WTC11 (cell line): Measurements from ENCODE around the gene FAM227B. TPM values are rescaled to one million over a fixed set of nuclear protein-coding genes. Genes with fewer than 3 reads are reported as not detected.

Source experiments
- ATAC-seq: fragments of 200-7000 bp; cut with Tn5 transposase; 2 replicates; pipeline ENCODE4 v1.10.0; 2021; ENCODE audit warnings: mild to moderate bottlenecking, moderate library complexity
- CTCF ChIA-PET: fragments of 300-600 bp; sonication (Branson Sonifier 250); formaldehyde crosslinking; loops from one replicate; lab custom pipeline; 2021; ENCODE audit warnings: antibody characterized with exemption; lab: Charles Lee
- POLR2A ChIA-PET: fragments of 350-600 bp; sonication (Branson Sonifier 250); formaldehyde crosslinking; loops from one replicate; lab custom pipeline; 2021; ENCODE audit warnings: antibody characterized with exemption; lab: Charles Lee
- DNase-seq: peaks from one replicate; pipeline ENCODE4 v3.0.0; 2021; ENCODE audit warnings: low spot score
- H3K27ac Mint-ChIP-seq: 2 replicates; pipeline ENCODE4 v1.8.0; 2021; ENCODE audit warnings: mixed read lengths
- H3K27me3 Mint-ChIP-seq: 2 replicates; pipeline ENCODE4 v1.8.0; 2021; ENCODE audit warnings: low read depth, mild to moderate bottlenecking, moderate library complexity, mixed read lengths
- H3K36me3 Mint-ChIP-seq: 2 replicates; pipeline ENCODE4 v1.8.0; 2021; ENCODE audit warnings: mixed read lengths
- H3K4me1 Mint-ChIP-seq: 2 replicates; pipeline ENCODE4 v1.8.0; 2022; ENCODE audit warnings: mixed read lengths
- H3K4me3 Mint-ChIP-seq: 2 replicates; pipeline ENCODE4 v1.8.0; 2021; ENCODE audit warnings: mild to moderate bottlenecking, moderate library complexity, mixed read lengths
- H3K9me3 Mint-ChIP-seq: 2 replicates; pipeline ENCODE4 v1.8.0; 2021; ENCODE audit warnings: mixed read lengths
- ELF4 ChIP-seq: sonication (generic); formaldehyde crosslinking; IDR thresholded peaks from 2 replicates; pipeline ENCODE4 v1.8.1; 2022; ENCODE audit warnings: low read depth, mild to moderate bottlenecking, moderate library complexity, missing genetic modification reagents
- FOXP1 ChIP-seq: sonication (generic); formaldehyde crosslinking; IDR thresholded peaks from 2 replicates; pipeline ENCODE4 v1.8.0; 2022; ENCODE audit warnings: missing genetic modification reagents, mild to moderate bottlenecking, moderate library complexity, borderline replicate concordance
- GABPB1 ChIP-seq: sonication (generic); formaldehyde crosslinking; IDR thresholded peaks from 2 replicates; pipeline ENCODE4 v1.8.1; 2023; ENCODE audit warnings: mild to moderate bottlenecking, missing genetic modification reagents
- MYBL2 ChIP-seq: sonication (generic); formaldehyde crosslinking; IDR thresholded peaks from 2 replicates; pipeline ENCODE4 v1.8.1; 2023; ENCODE audit warnings: mild to moderate bottlenecking, moderate library complexity, missing genetic modification reagents
- NR1H2 ChIP-seq: sonication (generic); formaldehyde crosslinking; IDR thresholded peaks from 2 replicates; pipeline ENCODE4 v1.9.0; 2021; ENCODE audit warnings: mild to moderate bottlenecking, moderate library complexity, missing genetic modification reagents
- SMAD4 ChIP-seq: sonication (generic); formaldehyde crosslinking; IDR thresholded peaks from 2 replicates; pipeline ENCODE4 v1.8.0; 2022; ENCODE audit warnings: mild to moderate bottlenecking, missing genetic modification reagents
- ZBTB21 ChIP-seq: sonication (generic); formaldehyde crosslinking; IDR thresholded peaks from 2 replicates; pipeline ENCODE4 v1.8.1; 2023; ENCODE audit warnings: mild to moderate bottlenecking, missing genetic modification reagents, borderline replicate concordance
- ZNF232 ChIP-seq: sonication (generic); formaldehyde crosslinking; IDR thresholded peaks from 2 replicates; pipeline ENCODE4 v1.8.0; 2022; ENCODE audit warnings: mild to moderate bottlenecking, missing genetic modification reagents
- ZNF263 ChIP-seq: sonication (generic); formaldehyde crosslinking; IDR thresholded peaks from 2 replicates; pipeline ENCODE4 v1.8.1; 2022; ENCODE audit warnings: low read depth, mild to moderate bottlenecking, moderate library complexity, missing genetic modification reagents
- total RNA-seq: library from RNA; stranded (reverse); gene quantifications from 3 replicates; pipeline ENCODE4 v1.2.3, GENCODE V29; 2021
- TF ChIP-seq, protein P1 (sequence below): sonication (generic); formaldehyde crosslinking; IDR thresholded peaks from 2 replicates; pipeline ENCODE4 v1.8.1; 2023; ENCODE audit warnings: mild to moderate bottlenecking, missing genetic modification reagents
- TF ChIP-seq, protein P2 (sequence below): fragments of 250-450 bp; sonication (Bioruptor Pico); IDR thresholded peaks from 2 replicates; pipeline ENCODE4 v2.1.2; 2022; ENCODE audit warnings: mild to moderate bottlenecking, moderate library complexity
- TF ChIP-seq, protein P3 (sequence below): sonication (generic); formaldehyde crosslinking; IDR thresholded peaks from 2 replicates; pipeline ENCODE4 v1.8.1; 2022; ENCODE audit warnings: mild to moderate bottlenecking, moderate library complexity, missing genetic modification reagents
- TF ChIP-seq, protein P4 (sequence below): sonication (generic); formaldehyde crosslinking; IDR thresholded peaks from 2 replicates; pipeline ENCODE4 v1.8.0; 2022; ENCODE audit warnings: mild to moderate bottlenecking, missing genetic modification reagents
- TF ChIP-seq, protein P5 (sequence below): sonication (generic); formaldehyde crosslinking; IDR thresholded peaks from 2 replicates; pipeline ENCODE4 v1.8.1; 2023; ENCODE audit warnings: mild to moderate bottlenecking, missing genetic modification reagents, moderate library complexity
- TF ChIP-seq, protein P6 (sequence below): fragments of 250-450 bp; sonication (Bioruptor Pico); IDR thresholded peaks from 2 replicates; pipeline ENCODE4 v1.8.0; 2021; ENCODE audit warnings: mild to moderate bottlenecking
- TF ChIP-seq, protein P7 (sequence below): sonication (generic); formaldehyde crosslinking; IDR thresholded peaks from 2 replicates; pipeline ENCODE4 v1.8.0; 2023; ENCODE audit warnings: missing genetic modification reagents, mild to moderate bottlenecking, borderline replicate concordance
- TF ChIP-seq, protein P8 (sequence below): sonication (generic); formaldehyde crosslinking; IDR thresholded peaks from 2 replicates; pipeline ENCODE4 v1.8.0; 2023; ENCODE audit warnings: mild to moderate bottlenecking, missing genetic modification reagents
- TF ChIP-seq, protein P9 (sequence below): sonication (generic); formaldehyde crosslinking; IDR thresholded peaks from 2 replicates; pipeline ENCODE4 v1.8.0; 2023; ENCODE audit warnings: missing genetic modification reagents

The FAM227B gene
- total RNA-seq, 1 experiment from 2014 or later, result 6.8 TPM

DNA sequence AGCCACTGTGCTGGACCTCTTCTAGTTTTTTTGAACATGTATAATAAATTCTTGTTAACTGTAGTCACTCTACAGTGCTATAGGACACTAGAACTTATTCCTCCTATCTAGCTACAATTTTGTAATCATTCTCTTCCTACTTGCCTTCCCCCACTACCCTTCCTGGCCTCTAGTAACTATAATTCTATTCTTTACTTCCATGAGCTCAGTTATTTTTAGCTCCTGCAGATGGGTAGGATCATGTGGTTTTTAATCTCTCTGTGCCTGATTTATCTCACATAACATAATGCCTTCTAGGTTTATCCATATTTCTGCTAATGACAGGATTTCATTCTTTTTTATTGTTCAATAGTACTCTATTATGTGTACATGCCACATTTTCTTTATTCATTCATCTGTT lies 310.7 kb downstream of the FAM227B start (continued):
- TF ChIP-seq, protein P1, sequence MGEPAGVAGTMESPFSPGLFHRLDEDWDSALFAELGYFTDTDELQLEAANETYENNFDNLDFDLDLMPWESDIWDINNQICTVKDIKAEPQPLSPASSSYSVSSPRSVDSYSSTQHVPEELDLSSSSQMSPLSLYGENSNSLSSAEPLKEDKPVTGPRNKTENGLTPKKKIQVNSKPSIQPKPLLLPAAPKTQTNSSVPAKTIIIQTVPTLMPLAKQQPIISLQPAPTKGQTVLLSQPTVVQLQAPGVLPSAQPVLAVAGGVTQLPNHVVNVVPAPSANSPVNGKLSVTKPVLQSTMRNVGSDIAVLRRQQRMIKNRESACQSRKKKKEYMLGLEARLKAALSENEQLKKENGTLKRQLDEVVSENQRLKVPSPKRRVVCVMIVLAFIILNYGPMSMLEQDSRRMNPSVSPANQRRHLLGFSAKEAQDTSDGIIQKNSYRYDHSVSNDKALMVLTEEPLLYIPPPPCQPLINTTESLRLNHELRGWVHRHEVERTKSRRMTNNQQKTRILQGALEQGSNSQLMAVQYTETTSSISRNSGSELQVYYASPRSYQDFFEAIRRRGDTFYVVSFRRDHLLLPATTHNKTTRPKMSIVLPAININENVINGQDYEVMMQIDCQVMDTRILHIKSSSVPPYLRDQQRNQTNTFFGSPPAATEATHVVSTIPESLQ, result no peak
- TF ChIP-seq ZNF232 (no peak), ELF4 (no peak)
- TF ChIP-seq, protein P2, sequence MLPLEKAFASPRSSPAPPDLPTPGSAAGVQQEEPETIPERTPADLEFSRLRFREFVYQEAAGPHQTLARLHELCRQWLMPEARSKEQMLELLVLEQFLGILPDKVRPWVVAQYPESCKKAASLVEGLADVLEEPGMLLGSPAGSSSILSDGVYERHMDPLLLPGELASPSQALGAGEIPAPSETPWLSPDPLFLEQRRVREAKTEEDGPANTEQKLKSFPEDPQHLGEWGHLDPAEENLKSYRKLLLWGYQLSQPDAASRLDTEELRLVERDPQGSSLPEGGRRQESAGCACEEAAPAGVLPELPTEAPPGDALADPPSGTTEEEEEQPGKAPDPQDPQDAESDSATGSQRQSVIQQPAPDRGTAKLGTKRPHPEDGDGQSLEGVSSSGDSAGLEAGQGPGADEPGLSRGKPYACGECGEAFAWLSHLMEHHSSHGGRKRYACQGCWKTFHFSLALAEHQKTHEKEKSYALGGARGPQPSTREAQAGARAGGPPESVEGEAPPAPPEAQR (CRISPR knock-in tag), result no peak

DNA sequence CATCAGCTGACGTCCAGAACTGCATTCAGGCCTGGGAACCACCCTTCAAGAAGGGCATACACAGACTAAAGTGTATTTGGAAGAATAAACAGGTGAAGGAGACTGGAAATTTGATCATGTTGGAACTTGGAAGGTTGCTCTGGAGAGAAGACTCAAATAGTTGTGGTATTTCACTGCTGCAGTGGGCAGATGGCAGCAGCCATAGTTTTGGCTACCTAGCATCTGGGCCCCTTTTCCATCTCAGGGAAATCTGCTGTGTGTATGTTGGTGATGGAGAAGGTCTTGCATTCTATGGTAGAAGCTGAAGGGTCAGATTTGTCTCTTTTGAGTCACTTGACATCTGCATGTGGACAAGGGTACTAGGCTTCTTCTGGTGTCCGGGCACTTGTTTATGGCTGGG lies 311.9 kb downstream of the FAM227B start:
- H3K36me3 Mint-ChIP-seq, result peaks cover 2% of the 10 kb centered on the region; the same call in 1 of the 2 replicates
- peaks cover 8% of the 10 kb centered on the region; the same call in 1 of the 2 replicates for H3K9me3 Mint-ChIP-seq
- ATAC-seq (no peak), DNase-seq (no peak)
- H3K27ac Mint-ChIP-seq, result no peak overlapping the region
- POLR2A ChIA-PET, result no interaction called here
- peaks cover 8% of the 10 kb centered on the region; the same call in 1 of the 2 replicates for H3K4me1 Mint-ChIP-seq
- no peak overlapping the region for H3K4me3 Mint-ChIP-seq
- no peaks in the 10 kb centered on the region for H3K27me3 Mint-ChIP-seq
- CTCF ChIA-PET, result no interaction called here
- TF ChIP-seq ZBTB21 (CRISPR knock-in tag) (no peak), ZNF232 (no peak), NR1H2 (CRISPR knock-in tag) (no peak), MYBL2 (no peak), SMAD4 (no peak), GABPB1 (CRISPR knock-in tag) (no peak), FOXP1 (no peak), ZNF263 (CRISPR knock-in tag) (no peak), ELF4 (no peak)
- TF ChIP-seq, protein P3, sequence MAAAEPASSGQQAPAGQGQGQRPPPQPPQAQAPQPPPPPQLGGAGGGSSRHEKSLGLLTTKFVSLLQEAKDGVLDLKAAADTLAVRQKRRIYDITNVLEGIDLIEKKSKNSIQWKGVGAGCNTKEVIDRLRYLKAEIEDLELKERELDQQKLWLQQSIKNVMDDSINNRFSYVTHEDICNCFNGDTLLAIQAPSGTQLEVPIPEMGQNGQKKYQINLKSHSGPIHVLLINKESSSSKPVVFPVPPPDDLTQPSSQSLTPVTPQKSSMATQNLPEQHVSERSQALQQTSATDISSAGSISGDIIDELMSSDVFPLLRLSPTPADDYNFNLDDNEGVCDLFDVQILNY (CRISPR knock-in tag), result no peak
- TF ChIP-seq, protein P4, sequence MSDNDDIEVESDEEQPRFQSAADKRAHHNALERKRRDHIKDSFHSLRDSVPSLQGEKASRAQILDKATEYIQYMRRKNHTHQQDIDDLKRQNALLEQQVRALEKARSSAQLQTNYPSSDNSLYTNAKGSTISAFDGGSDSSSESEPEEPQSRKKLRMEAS (CRISPR knock-in tag), result no peak
- TF ChIP-seq, protein P5, sequence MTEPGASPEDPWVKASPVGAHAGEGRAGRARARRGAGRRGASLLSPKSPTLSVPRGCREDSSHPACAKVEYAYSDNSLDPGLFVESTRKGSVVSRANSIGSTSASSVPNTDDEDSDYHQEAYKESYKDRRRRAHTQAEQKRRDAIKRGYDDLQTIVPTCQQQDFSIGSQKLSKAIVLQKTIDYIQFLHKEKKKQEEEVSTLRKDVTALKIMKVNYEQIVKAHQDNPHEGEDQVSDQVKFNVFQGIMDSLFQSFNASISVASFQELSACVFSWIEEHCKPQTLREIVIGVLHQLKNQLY (CRISPR knock-in tag), result no peak
- TF ChIP-seq, protein P6, sequence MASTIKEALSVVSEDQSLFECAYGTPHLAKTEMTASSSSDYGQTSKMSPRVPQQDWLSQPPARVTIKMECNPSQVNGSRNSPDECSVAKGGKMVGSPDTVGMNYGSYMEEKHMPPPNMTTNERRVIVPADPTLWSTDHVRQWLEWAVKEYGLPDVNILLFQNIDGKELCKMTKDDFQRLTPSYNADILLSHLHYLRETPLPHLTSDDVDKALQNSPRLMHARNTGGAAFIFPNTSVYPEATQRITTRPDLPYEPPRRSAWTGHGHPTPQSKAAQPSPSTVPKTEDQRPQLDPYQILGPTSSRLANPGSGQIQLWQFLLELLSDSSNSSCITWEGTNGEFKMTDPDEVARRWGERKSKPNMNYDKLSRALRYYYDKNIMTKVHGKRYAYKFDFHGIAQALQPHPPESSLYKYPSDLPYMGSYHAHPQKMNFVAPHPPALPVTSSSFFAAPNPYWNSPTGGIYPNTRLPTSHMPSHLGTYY (CRISPR knock-in tag), result no peak
- TF ChIP-seq, protein P2 (CRISPR knock-in tag), result no peak
- TF ChIP-seq, protein P7, sequence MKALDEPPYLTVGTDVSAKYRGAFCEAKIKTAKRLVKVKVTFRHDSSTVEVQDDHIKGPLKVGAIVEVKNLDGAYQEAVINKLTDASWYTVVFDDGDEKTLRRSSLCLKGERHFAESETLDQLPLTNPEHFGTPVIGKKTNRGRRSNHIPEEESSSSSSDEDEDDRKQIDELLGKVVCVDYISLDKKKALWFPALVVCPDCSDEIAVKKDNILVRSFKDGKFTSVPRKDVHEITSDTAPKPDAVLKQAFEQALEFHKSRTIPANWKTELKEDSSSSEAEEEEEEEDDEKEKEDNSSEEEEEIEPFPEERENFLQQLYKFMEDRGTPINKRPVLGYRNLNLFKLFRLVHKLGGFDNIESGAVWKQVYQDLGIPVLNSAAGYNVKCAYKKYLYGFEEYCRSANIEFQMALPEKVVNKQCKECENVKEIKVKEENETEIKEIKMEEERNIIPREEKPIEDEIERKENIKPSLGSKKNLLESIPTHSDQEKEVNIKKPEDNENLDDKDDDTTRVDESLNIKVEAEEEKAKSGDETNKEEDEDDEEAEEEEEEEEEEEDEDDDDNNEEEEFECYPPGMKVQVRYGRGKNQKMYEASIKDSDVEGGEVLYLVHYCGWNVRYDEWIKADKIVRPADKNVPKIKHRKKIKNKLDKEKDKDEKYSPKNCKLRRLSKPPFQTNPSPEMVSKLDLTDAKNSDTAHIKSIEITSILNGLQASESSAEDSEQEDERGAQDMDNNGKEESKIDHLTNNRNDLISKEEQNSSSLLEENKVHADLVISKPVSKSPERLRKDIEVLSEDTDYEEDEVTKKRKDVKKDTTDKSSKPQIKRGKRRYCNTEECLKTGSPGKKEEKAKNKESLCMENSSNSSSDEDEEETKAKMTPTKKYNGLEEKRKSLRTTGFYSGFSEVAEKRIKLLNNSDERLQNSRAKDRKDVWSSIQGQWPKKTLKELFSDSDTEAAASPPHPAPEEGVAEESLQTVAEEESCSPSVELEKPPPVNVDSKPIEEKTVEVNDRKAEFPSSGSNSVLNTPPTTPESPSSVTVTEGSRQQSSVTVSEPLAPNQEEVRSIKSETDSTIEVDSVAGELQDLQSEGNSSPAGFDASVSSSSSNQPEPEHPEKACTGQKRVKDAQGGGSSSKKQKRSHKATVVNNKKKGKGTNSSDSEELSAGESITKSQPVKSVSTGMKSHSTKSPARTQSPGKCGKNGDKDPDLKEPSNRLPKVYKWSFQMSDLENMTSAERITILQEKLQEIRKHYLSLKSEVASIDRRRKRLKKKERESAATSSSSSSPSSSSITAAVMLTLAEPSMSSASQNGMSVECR (CRISPR knock-in tag), result no peak
- TF ChIP-seq, protein P8, sequence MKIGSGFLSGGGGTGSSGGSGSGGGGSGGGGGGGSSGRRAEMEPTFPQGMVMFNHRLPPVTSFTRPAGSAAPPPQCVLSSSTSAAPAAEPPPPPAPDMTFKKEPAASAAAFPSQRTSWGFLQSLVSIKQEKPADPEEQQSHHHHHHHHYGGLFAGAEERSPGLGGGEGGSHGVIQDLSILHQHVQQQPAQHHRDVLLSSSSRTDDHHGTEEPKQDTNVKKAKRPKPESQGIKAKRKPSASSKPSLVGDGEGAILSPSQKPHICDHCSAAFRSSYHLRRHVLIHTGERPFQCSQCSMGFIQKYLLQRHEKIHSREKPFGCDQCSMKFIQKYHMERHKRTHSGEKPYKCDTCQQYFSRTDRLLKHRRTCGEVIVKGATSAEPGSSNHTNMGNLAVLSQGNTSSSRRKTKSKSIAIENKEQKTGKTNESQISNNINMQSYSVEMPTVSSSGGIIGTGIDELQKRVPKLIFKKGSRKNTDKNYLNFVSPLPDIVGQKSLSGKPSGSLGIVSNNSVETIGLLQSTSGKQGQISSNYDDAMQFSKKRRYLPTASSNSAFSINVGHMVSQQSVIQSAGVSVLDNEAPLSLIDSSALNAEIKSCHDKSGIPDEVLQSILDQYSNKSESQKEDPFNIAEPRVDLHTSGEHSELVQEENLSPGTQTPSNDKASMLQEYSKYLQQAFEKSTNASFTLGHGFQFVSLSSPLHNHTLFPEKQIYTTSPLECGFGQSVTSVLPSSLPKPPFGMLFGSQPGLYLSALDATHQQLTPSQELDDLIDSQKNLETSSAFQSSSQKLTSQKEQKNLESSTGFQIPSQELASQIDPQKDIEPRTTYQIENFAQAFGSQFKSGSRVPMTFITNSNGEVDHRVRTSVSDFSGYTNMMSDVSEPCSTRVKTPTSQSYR (CRISPR knock-in tag), result no peak
- TF ChIP-seq, protein P9, sequence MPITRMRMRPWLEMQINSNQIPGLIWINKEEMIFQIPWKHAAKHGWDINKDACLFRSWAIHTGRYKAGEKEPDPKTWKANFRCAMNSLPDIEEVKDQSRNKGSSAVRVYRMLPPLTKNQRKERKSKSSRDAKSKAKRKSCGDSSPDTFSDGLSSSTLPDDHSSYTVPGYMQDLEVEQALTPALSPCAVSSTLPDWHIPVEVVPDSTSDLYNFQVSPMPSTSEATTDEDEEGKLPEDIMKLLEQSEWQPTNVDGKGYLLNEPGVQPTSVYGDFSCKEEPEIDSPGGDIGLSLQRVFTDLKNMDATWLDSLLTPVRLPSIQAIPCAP (CRISPR knock-in tag), result no peak
